Esophagus muscularis mucosa (tissue), 4 donors: ENCODE measurements around the gene DERL2. TPM values are rescaled to one million over a fixed set of nuclear protein-coding genes. Genes with fewer than 3 reads are reported as not detected.
A peak's percentile ranks its signal among the peaks of the same experiment; 100 is the strongest.

Source experiments
- DNase-seq: peaks from one replicate; pipeline ENCODE4 v3.0.0-alpha.2; 2017; ENCODE audit errors: extremely low spot score
- H3K27ac ChIP-seq, 4 donors: fragments of 200-600 bp; sonication (generic); replicated peaks in 1 of 4; 1 replicate in 3 of 4; 2 replicates in 1 of 4; pipeline ENCODE4 v1.5.1; 2016 to 2019; ENCODE audit warnings: mild to moderate bottlenecking in 1 of 4
- H3K27me3 ChIP-seq, 4 donors: fragments of 200-600 bp; sonication (generic); one replicate each; pipeline versions ENCODE4 v1.5.1 to v1.6.0; 2016 to 2019
- H3K36me3 ChIP-seq, 4 donors: fragments of 200-600 bp; sonication (generic); one replicate each; pipeline ENCODE4 v1.5.1; 2016 to 2019
- H3K4me1 ChIP-seq, 4 donors: fragments of 200-600 bp; sonication (generic); one replicate each; pipeline ENCODE4 v1.5.1; 2016 to 2019
- H3K4me3 ChIP-seq, 4 donors: fragments of 200-600 bp; sonication (generic); 1 replicate in 2 of 4; 2 replicates in 2 of 4; pipeline ENCODE4 v1.5.1; 2016 to 2019; ENCODE audit warnings: mild to moderate bottlenecking in 4 of 4, moderate library complexity in 1 of 4
- H3K9me3 ChIP-seq, 4 donors: fragments of 200-600 bp; sonication (generic); 1 replicate in 3 of 4; 2 replicates in 1 of 4; pipeline ENCODE4 v1.5.1; 2016 to 2019
- CTCF ChIP-seq, 3 experiments: fragments of 200-600 bp in 2 of 3; fragments of 450-650 bp in 1 of 3; sonication (generic) in 2 of 3; IDR thresholded peaks; one replicate each; pipeline ENCODE4 v1.5.1; 2017 to 2019; ENCODE audit warnings: antibody characterized with exemption in 3 of 3, mild to moderate bottlenecking in 2 of 3, moderate library complexity in 1 of 3
- EP300 ChIP-seq: sonication (generic); formaldehyde crosslinking; IDR thresholded peaks from one replicate; pipeline ENCODE4 v1.6.1; 2017; ENCODE audit warnings: antibody characterized with exemption
- POLR2A ChIP-seq: fragments of 450-650 bp; IDR thresholded peaks from one replicate; pipeline ENCODE4 v1.6.1; 2017; ENCODE audit warnings: antibody characterized with exemption, moderate library complexity, mild to moderate bottlenecking, low read depth
- POLR2AphosphoS5 ChIP-seq, 2 donors: sonication (generic); formaldehyde crosslinking; IDR thresholded peaks; one replicate each; pipeline ENCODE4 v1.6.1; 2017; ENCODE audit warnings: antibody characterized with exemption in 2 of 2
- WGBS: methylation state at CpG from one replicate; pipeline ENCODE4 v1.1.5; 2018; 5-methylcytosine and 5-hydroxymethylcytosine counted together
- intact Hi-C: fragments of 100-400 bp; cut with DNase I; formaldehyde crosslinking; loops from one replicate; pipeline ENCODE4 v1.15.1; 2023
- total RNA-seq, 4 donors: library from RNA; depleted of rRNA; stranded (reverse); fragments of >200 nt; gene quantifications; one replicate each; pipeline versions ENCODE4 v1.1.0 to v1.2.1, GENCODE V29; 2016

Gene DERL2
- total RNA-seq, 4 donors from 2014 or later = 17.4 to 32.4 (median 23.3) TPM

GRCh38 chr17:5499476-5500231, 13.7 kb upstream of the DERL2 start:
- WGBS = 21% methylated on average over 30 of the region's 44 CpGs
- Histone ChIP-seq H3K36me3 (peaks cover 0 to 7% (median 0%) of the 10 kb centered on the region in 4 donors), H3K27me3 (peaks cover 0 to 15% (median 4%) of the 10 kb centered on the region in 4 donors), H3K4me1 (peaks cover 8 to 21% (median 20%) of the 10 kb centered on the region in 4 donors), H3K9me3 (no peaks in the 10 kb centered on the region), H3K4me3 (peak overlapping the region; percentile 63 to 76 (median 66)), H3K27ac (no peak overlapping the region)
- no peak for DNase-seq
- intact Hi-C loops = no loop called here
- TF ChIP-seq EP300 (no peak), POLR2A (no peak), CTCF (IDR thresholded peaks at IDR 0.05) (no peak), POLR2AphosphoS5 (IDR thresholded peaks at IDR 0.05) (no peak)

DNA sequence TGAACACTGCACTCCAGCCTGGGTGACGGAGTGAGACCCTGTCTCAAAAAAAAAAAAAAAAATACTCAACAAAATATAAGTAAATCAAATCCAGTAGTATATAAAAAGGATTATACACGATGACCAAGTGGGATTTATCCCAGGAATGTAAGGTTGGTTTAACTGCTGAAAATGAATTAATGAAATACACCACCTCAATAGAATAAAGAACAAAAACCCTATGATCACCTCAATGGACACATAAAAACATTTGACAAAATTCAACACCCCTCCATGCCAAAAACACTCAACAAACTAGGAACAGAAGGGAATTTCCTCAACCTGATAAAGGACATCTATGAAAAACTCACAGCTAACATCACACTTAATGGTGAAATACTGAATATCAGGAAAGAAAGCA, 7.0 kb upstream of the DERL2 start:
- TF ChIP-seq POLR2AphosphoS5 (IDR thresholded peaks at IDR 0.05) (no peak), EP300 (no peak), CTCF (IDR thresholded peaks at IDR 0.05) (no peak), POLR2A (no peak)
- intact Hi-C loops = no loop called here
- Histone ChIP-seq H3K27me3 (no peaks in the 10 kb centered on the region), H3K36me3 (peaks cover 0 to 24% (median 15%) of the 10 kb centered on the region in 4 donors), H3K9me3 (no peaks in the 10 kb centered on the region), H3K4me3 (no peak overlapping the region), H3K27ac (no peak overlapping the region), H3K4me1 (peaks cover 3 to 7% (median 6%) of the 10 kb centered on the region in 4 donors)
- DNase-seq = no peak
- 100% methylated on average over 2 of the region's 2 CpGs for WGBS

DNA sequence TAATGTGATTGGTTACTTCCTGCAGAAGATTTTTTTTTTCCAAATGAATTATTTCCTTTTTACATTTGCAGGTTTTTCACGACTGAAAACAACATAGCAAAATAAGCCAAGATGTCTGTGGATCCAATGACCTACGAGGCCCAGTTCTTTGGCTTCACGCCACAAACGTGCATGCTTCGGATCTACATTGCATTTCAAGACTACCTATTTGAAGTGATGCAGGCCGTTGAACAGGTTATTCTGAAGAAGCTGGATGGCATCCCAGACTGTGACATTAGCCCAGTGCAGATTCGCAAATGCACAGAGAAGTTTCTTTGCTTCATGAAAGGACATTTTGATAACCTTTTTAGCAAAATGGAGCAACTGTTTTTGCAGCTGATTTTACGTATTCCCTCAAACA, 2.8 kb upstream of the DERL2 start:
- DNase-seq = no peak
- no peaks in the 10 kb centered on the region for H3K27me3 ChIP-seq
- H3K4me1 ChIP-seq = peaks cover 26 to 39% (median 35%) of the 10 kb centered on the region in 4 donors
- H3K4me3 ChIP-seq = no peak overlapping the region
- 87% methylated on average over 8 of the region's 8 CpGs for WGBS
- peaks cover 0 to 36% (median 24%) of the 10 kb centered on the region in 4 donors for H3K36me3 ChIP-seq
- intact Hi-C loops = no loop called here
- no peaks in the 10 kb centered on the region for H3K9me3 ChIP-seq
- no peak overlapping the region for H3K27ac ChIP-seq
- no peak for TF ChIP-seq POLR2A

DNA sequence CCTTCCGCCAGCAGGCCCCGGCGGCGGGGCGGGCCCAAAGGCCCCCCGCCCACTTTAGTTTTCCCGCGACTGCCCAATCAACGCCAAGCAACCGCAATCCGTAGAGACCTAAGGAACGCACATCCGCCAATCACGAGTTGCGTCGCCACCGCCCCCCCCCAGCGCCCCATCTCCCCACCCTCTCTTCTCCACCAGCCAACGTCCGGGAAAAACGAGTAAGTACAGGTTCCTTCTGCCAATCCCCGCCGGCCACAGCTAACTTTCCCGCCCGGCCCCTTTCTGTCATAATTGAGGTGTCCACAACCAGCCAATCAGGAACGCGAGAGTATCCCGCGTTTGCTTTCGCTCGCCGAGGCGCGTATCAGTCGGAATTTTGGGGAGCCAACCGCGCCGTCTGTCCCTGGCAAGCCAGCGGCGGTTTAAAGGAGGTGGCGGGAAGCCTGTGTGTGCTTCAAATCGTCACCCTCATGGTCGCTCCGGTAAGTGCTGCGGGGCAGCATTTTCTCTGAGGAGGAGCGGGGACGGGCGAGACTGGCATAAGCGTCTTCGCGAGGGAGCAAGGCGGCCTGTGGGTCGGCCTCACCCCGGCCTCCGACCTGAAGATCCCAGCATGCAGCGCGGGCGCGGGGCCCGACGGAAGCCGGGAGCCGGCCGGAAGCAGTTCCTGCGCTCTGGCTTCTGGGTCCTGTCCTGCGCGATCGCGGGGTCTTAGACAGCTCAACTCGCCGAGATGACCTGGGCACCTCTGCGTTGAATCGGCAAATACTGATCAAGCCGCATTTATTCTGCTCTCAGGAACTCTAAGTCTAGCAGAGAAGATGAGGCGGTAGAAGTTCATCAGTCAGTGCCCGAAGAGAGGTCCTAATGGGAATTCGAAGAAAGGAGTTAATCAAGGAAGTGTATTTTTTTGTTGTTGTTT, 487 bp upstream of the DERL2 start, which contains the start of gene MIS12:
MIS12 (plus strand) TSS at position 361 of the 919 bp plus-strand sequence. CDS start 2,297 bp downstream, outside the sequence.
- H3K4me3 ChIP-seq = peak within 1 kb of the TSS; percentile 76 to 90 (median 88)
- WGBS = 2% methylated on average over 27 of the region's 77 CpGs
- no peaks in the 10 kb centered on the region for H3K27me3 ChIP-seq
- peak; percentile 100 for DNase-seq
- H3K36me3 ChIP-seq = peaks cover 0 to 59% (median 46%) of the 10 kb centered on the region in 4 donors
- TF ChIP-seq EP300 (no peak), POLR2AphosphoS5 (IDR thresholded peaks at IDR 0.05) (peak; percentile 89 to 91), POLR2A (peak; percentile 33)
- peaks cover 26 to 48% (median 38%) of the 10 kb centered on the region in 4 donors for H3K4me1 ChIP-seq
- intact Hi-C loops = no loop called here
- peak within 1 kb of the TSS; percentile 95 to 99 (median 98) for H3K27ac ChIP-seq
- H3K9me3 ChIP-seq = no peaks in the 10 kb centered on the region

- WGBS = 99% methylated on average over 4 of the region's 4 CpGs
- Histone ChIP-seq H3K4me3 (no peak overlapping the region), H3K27me3 (no peaks in the 10 kb centered on the region), H3K4me1 (peaks cover 13 to 35% (median 21%) of the 10 kb centered on the region in 4 donors), H3K9me3 (no peaks in the 10 kb centered on the region), H3K27ac (no peak overlapping the region), H3K36me3 (peaks cover 29 to 85% (median 80%) of the 10 kb centered on the region in 4 donors)
- intact Hi-C loops = no loop called here
- TF ChIP-seq POLR2A (no peak), CTCF (IDR thresholded peaks at IDR 0.05) (no peak), EP300 (no peak), POLR2AphosphoS5 (IDR thresholded peaks at IDR 0.05) (no peak)
- DNase-seq = no peak
Measured at GRCh38 chr17:5481451-5481850, 4.5 kb downstream of the DERL2 start.
